Measurements from ENCODE around the gene EPB41L4B. TPM values are rescaled to one million over a fixed set of nuclear protein-coding genes. Genes with fewer than 3 reads are reported as not detected.

EPB41L4B gene
- total RNA-seq, 2 donors from 2014 or later, result 13.3 to 15.1 TPM

DNA sequence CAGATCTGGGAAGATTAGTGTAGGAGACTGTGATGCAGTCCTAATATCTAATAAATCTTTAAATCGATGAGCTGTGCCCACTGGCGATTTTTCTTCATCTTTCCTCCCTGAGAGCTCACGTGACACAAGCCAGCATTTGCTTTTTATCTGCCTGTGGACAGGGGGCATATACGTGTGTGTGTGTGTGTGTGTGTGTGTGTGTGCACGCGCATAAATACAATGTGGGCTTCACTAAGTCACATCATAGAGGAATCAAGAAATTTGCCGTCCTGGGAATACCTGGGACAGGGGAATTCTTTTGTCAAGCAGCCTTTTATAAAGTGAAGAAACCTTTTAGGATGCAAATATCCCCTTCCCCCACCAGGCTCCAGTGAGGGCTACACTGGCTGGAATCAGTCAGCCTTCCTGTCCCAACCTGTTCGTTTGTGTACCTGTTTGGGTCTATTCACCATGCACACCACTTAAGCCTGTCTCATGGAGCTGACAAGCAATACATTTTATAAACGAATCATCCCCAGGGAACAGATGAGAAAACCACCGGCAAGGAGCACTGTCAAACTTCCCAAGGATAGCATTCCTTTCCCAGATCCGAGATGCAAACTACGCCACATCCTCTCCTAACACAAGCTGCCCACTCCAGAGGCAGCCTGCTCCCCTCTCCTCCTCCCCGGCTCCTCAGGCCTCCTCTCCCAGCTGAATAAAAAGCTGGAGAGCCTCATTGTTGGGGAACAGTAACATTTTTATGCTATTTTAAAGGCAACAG lies 2.7 kb downstream of the EPB41L4B start:
- no peaks in the 10 kb centered on the region for H3K27me3 ChIP-seq (replicated peaks; ENCODE audit: insufficient read depth)
- WGBS, result 40% methylated on average over 13 of the region's 13 CpGs
- no peak for TF ChIP-seq POLR2A (IDR thresholded peaks at IDR 0.05)
- TF ChIP-seq, protein P1, sequence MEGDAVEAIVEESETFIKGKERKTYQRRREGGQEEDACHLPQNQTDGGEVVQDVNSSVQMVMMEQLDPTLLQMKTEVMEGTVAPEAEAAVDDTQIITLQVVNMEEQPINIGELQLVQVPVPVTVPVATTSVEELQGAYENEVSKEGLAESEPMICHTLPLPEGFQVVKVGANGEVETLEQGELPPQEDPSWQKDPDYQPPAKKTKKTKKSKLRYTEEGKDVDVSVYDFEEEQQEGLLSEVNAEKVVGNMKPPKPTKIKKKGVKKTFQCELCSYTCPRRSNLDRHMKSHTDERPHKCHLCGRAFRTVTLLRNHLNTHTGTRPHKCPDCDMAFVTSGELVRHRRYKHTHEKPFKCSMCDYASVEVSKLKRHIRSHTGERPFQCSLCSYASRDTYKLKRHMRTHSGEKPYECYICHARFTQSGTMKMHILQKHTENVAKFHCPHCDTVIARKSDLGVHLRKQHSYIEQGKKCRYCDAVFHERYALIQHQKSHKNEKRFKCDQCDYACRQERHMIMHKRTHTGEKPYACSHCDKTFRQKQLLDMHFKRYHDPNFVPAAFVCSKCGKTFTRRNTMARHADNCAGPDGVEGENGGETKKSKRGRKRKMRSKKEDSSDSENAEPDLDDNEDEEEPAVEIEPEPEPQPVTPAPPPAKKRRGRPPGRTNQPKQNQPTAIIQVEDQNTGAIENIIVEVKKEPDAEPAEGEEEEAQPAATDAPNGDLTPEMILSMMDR (IDR thresholded peaks at IDR 0.05), result no peak
- no peaks in the 10 kb centered on the region for H3K36me3 ChIP-seq
- H3K27ac ChIP-seq, result peak overlapping the region in 1 of 2 donors; percentile 54
- no peak for DNase-seq (ENCODE audit: low spot score)
- intact Hi-C loops (cut with DNase I), result loop anchor here (5.0 kb wide), 1 partner anchor 66 kb away; no protein-coding TSS in a partner anchor
- no peaks in the 10 kb centered on the region for H3K9me3 ChIP-seq
- H3K4me1 ChIP-seq (replicated peaks), result peaks cover 11% of the 10 kb centered on the region
- no peak overlapping the region for H3K4me3 ChIP-seq

DNA sequence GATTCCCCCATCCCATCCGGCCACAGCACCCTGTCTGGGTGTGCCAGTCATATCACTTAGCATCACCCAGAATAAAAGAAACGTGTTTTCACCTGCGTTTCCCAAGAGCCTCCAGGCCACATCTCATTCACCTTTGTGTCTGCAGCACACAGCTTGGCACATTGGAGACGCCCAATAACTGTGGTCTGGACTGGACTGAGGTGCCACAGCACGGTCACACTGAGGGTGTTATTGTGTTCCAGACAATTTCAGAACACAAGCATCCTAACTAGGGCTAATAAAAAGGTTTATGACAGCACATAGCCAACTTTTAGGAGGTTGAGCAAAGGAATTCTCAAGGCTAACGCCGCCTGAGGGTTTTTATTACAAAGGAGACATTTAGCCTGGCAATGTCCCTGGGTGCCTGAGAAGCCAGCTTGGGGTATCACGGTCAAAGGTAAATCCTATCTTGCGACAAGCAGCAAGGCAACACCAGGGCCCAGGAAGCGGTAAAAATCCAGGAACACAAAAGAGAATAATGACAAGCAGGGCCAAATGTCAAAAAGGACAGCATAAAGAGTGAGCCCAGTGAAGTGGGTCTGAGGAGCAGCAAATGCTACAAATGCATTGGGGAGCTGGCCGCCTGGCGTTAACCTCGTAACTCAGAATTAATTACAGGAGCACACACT lies 3.4 kb downstream of the EPB41L4B start:
- no peaks in the 10 kb centered on the region for H3K27me3 ChIP-seq (replicated peaks; ENCODE audit: insufficient read depth)
- H3K4me3 ChIP-seq, result no peak overlapping the region
- 45% methylated on average over 13 of the region's 13 CpGs for WGBS
- no peaks in the 10 kb centered on the region for H3K9me3 ChIP-seq
- H3K4me1 ChIP-seq (replicated peaks), result peaks cover 11% of the 10 kb centered on the region
- peak; percentile 42 for DNase-seq (ENCODE audit: low spot score)
- H3K36me3 ChIP-seq, result no peaks in the 10 kb centered on the region
- intact Hi-C loops (cut with DNase I), result loop anchor here (5.0 kb wide), 1 partner anchor 65 kb away; no protein-coding TSS in a partner anchor
- TF ChIP-seq POLR2AphosphoS5 (IDR thresholded peaks at IDR 0.05), result no peak
- H3K27ac ChIP-seq, result no peak overlapping the region

DNA sequence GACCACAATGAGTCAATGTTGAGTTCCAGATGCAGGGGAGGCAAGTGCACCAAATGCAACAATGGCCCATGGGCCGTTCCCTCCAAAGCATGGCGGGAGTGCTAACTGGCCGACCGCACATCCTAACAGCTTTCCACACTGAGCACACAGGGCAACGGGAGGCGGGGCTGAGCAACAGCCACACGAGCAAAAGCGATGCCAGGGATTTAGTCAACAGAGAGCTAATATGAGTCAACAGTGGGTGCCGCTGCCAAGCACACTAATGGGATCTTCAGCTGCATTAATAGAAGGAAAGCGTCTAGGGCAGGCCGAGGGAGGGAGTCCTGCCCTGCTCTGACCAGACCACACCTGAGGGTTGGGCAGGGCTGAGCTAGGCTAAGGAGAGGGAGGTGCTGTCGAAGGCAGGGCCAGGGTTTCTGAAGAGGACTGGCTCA lies 4.6 kb downstream of the EPB41L4B start:
- DNase-seq (ENCODE audit: low spot score), result peak; percentile 96
- intact Hi-C loops (cut with DNase I), result loop anchor here (5.0 kb wide), 1 partner anchor 64 kb away; no protein-coding TSS in a partner anchor
- H3K9me3 ChIP-seq, result no peaks in the 10 kb centered on the region
- 48% methylated on average over 12 of the region's 12 CpGs for WGBS
- no peak overlapping the region for H3K4me3 ChIP-seq
- TF ChIP-seq POLR2A (IDR thresholded peaks at IDR 0.05) (peak; percentile 58), POLR2AphosphoS5 (IDR thresholded peaks at IDR 0.05) (peak; percentile 95)
- TF ChIP-seq, protein P1 (IDR thresholded peaks at IDR 0.05), result no peak
- no peaks in the 10 kb centered on the region for H3K36me3 ChIP-seq
- peak overlapping the region in 1 of 2 donors; percentile 10 for H3K27ac ChIP-seq
- no peaks in the 10 kb centered on the region for H3K27me3 ChIP-seq (replicated peaks; ENCODE audit: insufficient read depth)
- H3K4me1 ChIP-seq (replicated peaks), result peaks cover 11% of the 10 kb centered on the region

DNA sequence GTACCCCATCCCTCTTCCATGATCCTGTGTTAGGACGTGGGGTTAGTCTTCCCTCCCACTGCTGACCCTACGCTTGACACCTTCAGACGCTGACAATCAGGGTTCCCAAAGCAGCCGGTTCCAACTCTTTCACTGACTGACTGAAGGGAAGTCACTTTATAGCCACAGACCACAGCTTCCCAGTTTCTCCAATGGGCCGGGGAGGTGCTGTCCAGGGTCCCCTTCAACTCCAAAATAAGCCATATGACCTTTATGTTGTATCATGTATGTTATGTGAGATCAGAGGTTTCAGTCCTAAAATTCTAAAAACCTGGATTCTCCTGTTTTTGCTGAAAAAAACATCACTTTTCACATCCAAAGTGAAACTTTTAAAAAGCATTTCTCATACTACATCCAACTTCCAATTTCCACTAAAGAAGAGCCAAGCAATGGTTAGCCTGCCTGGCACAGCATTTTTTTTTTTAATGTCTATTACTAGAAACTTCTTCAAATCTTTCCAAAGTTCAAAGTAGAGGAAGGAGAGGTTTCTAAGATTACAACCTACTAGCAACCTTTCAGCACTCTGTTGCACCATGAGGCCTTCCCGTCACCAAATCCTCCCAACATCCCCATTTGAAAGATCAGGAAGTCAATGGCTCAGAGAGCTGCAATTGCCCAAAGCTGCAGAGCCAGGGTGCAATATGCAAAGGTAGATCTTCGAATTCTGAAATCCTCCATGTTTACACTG lies 5.2 kb downstream of the EPB41L4B start:
- peaks cover 11% of the 10 kb centered on the region for H3K4me1 ChIP-seq (replicated peaks)
- WGBS, result 77% methylated on average over 7 of the region's 7 CpGs
- DNase-seq (ENCODE audit: low spot score), result no peak
- intact Hi-C loops (cut with DNase I), result loop anchor here (5.0 kb wide), 1 partner anchor 63 kb away; no protein-coding TSS in a partner anchor
- no peak overlapping the region for H3K4me3 ChIP-seq
- no peak overlapping the region for H3K27ac ChIP-seq
- no peaks in the 10 kb centered on the region for H3K36me3 ChIP-seq
- H3K27me3 ChIP-seq (replicated peaks; ENCODE audit: insufficient read depth), result no peaks in the 10 kb centered on the region
- TF ChIP-seq, protein P1 (IDR thresholded peaks at IDR 0.05), result no peak
- TF ChIP-seq POLR2AphosphoS5 (IDR thresholded peaks at IDR 0.05), result no peak
- no peak for TF ChIP-seq POLR2A (IDR thresholded peaks at IDR 0.05)
- no peaks in the 10 kb centered on the region for H3K9me3 ChIP-seq

DNA sequence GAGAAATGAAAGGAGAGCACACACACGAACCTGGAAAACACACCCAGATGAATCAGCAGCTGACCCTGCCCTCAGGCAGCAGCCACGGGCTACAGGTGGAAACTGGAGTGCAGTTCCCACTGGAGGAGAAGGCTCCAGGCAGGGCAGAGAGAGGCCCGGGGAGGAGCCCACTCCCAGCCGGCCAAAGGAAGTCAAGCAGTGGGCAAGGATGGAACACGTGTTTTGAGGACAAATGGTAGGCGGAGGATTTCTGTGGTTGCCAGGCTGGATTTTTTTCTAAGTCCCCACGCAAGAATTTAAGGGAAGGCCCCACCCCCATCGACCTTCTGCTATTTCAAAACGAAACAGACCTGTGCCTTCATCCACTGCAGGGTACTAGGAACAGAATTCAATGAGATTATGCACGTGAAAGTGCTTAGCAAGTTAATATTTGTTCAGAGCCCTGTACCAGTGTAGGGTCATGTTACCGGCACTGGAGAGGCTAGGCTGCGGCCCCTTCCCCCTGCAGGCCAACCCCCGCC lies 6.8 kb downstream of the EPB41L4B start:
- H3K9me3 ChIP-seq, result no peaks in the 10 kb centered on the region
- no peaks in the 10 kb centered on the region for H3K36me3 ChIP-seq
- 63% methylated on average over 13 of the region's 13 CpGs for WGBS
- H3K27ac ChIP-seq, result no peak overlapping the region
- TF ChIP-seq, protein P1 (IDR thresholded peaks at IDR 0.05), result no peak
- TF ChIP-seq POLR2A (IDR thresholded peaks at IDR 0.05) (no peak), POLR2AphosphoS5 (IDR thresholded peaks at IDR 0.05) (no peak)
- peaks cover 11% of the 10 kb centered on the region for H3K4me1 ChIP-seq (replicated peaks)
- intact Hi-C loops (cut with DNase I), result no loop called here
- no peaks in the 10 kb centered on the region for H3K27me3 ChIP-seq (replicated peaks; ENCODE audit: insufficient read depth)
- H3K4me3 ChIP-seq, result no peak overlapping the region
- no peak for DNase-seq (ENCODE audit: low spot score)
